Sigmoid colon (tissue), 7 donors: ENCODE measurements around the gene CTIF. TPM values are rescaled to one million over a fixed set of nuclear protein-coding genes. Genes with fewer than 3 reads are reported as not detected.

Experiments used
- DNase-seq: peaks from one replicate; pipeline ENCODE4 v3.0.0-alpha.2; 2019
- H3K27ac ChIP-seq, 4 donors: fragments of 200-600 bp; sonication (generic); one replicate each; pipeline ENCODE4 v1.5.1; 2016 to 2019; ENCODE audit warnings: mild to moderate bottlenecking in 1 of 4
- H3K27me3 ChIP-seq, 3 donors: fragments of 200-600 bp; sonication (generic); one replicate each; pipeline ENCODE4 v1.5.1; 2019; ENCODE audit warnings: mild to moderate bottlenecking in 1 of 3
- H3K36me3 ChIP-seq, 4 donors: fragments of 200-600 bp; sonication (generic); one replicate each; pipeline ENCODE4 v1.5.1; 2016 to 2019
- H3K4me1 ChIP-seq, 4 donors: fragments of 200-600 bp; sonication (generic); one replicate each; pipeline ENCODE4 v1.5.1; 2017 to 2019
- H3K4me3 ChIP-seq, 4 donors: fragments of 200-600 bp; sonication (generic); one replicate each; pipeline ENCODE4 v1.5.1; 2017 to 2019; ENCODE audit warnings: mild to moderate bottlenecking in 2 of 4, moderate library complexity in 1 of 4
- H3K9me3 ChIP-seq, 4 donors: fragments of 200-600 bp in 3 of 4; sonication (generic) in 3 of 4; one replicate each; pipeline versions ENCODE4 v1.5.1 to v1.6.1; 2013 to 2019
- CTCF ChIP-seq, 4 experiments: fragments of 450-650 bp in 3 of 4; fragments of 200-600 bp in 1 of 4; IDR thresholded peaks; one replicate each; pipeline ENCODE4 v1.5.1; 2016 to 2019; ENCODE audit warnings: antibody characterized with exemption in 4 of 4, mild to moderate bottlenecking in 3 of 4, moderate library complexity in 2 of 4
- EP300 ChIP-seq, 4 donors: sonication (generic); formaldehyde crosslinking; IDR thresholded peaks; one replicate each; pipeline ENCODE4 v1.6.1; 2017; ENCODE audit warnings: antibody characterized with exemption in 4 of 4
- POLR2A ChIP-seq, 2 donors: fragments of 450-650 bp; IDR thresholded peaks; one replicate each; pipeline ENCODE4 v1.6.1; 2016; ENCODE audit warnings: antibody characterized with exemption in 2 of 2, mild to moderate bottlenecking in 2 of 2, moderate library complexity in 2 of 2
- POLR2AphosphoS5 ChIP-seq, 4 donors: sonication (generic); formaldehyde crosslinking; IDR thresholded peaks; one replicate each; pipeline ENCODE4 v1.6.1; 2017; ENCODE audit warnings: antibody characterized with exemption in 4 of 4
- WGBS, 2 donors: extraction: QIAGEN DNeasy Blood & Tissue Kit; methylation state at CpG; one replicate each; pipeline ENCODE4 v1.1.7; 2013; 5-methylcytosine and 5-hydroxymethylcytosine counted together
- intact Hi-C: fragments of 100-400 bp; cut with DNase I; formaldehyde crosslinking; loops from one replicate; pipeline ENCODE4 v1.15.1; 2023
- polyA plus RNA-seq, 3 donors: library from polyadenylated mRNA; stranded (reverse); fragments of 200-250 nt; gene quantifications; one replicate each; pipeline ENCODE4 v1.2.3, GENCODE V29; 2013
- total RNA-seq, 4 donors: library from RNA; depleted of rRNA; stranded (reverse); fragments of >200 nt; gene quantifications; one replicate each; pipeline ENCODE4 v1.1.0, GENCODE V29; 2016
- donor health status: healthy with polysubstance abuse.
- donor health status: Bipolar disorder and iron deficiency.
- donor health status: healthy.

CTIF gene
- total and polyA plus RNA-seq, 7 donors = 3.6 to 65.9 (median 22.5) TPM

DNA sequence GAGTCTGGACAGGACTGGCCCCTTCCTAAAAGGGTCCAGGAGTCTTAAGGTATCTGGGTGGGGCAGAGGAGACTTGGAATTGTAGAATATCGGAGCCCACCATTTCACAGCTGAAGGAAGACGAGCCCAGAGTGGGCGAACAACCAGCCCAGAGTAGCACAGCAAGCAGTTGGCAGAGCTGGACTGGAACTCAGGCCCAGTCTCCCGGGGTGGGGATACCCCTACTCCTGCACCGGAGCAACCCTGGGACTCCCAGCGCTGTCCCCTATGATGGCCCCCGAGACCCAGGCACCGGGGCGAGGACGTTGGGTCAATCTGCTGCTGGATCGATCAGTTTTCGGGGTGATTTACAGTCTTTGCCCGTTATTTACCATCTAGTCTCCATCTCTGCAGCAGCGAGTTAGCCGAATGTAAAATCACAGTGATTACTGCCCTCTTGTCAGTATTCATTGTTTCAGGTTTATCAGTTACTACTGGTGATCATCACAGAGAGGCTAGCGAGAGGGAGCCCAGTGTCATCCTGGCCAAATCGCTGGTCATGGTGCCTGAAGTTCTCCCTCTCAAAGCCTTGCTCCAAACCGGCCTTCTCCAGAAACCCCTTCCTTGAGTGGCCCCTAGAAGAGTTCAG is 336.6 kb downstream of the CTIF start:
- no peaks in the 10 kb centered on the region for H3K36me3 ChIP-seq
- H3K27me3 ChIP-seq = no peaks in the 10 kb centered on the region
- TF ChIP-seq CTCF (IDR thresholded peaks at IDR 0.05) (no peak), EP300 (IDR thresholded peaks at IDR 0.05) (no peak), POLR2AphosphoS5 (IDR thresholded peaks at IDR 0.05) (no peak), POLR2A (IDR thresholded peaks at IDR 0.05) (no peak)
- H3K9me3 ChIP-seq = no peaks in the 10 kb centered on the region
- WGBS, 2 donors = 91 to 93% methylated on average over 18 of the region's 18 CpGs
- no peak overlapping the region for H3K27ac ChIP-seq
- H3K4me3 ChIP-seq = no peak overlapping the region
- intact Hi-C loops = no loop called here
- DNase-seq = peak; percentile 30
- H3K4me1 ChIP-seq = peaks cover 0 to 14% (median 4%) of the 10 kb centered on the region in 4 donors

GRCh38 chr18:48875942-48876511 is 337.2 kb downstream of the CTIF start:
- intact Hi-C loops = no loop called here
- no peaks in the 10 kb centered on the region for H3K36me3 ChIP-seq
- no peak overlapping the region for H3K27ac ChIP-seq
- peak; percentile 53 for DNase-seq
- no peak overlapping the region for H3K4me3 ChIP-seq
- TF ChIP-seq POLR2AphosphoS5 (IDR thresholded peaks at IDR 0.05) (no peak), POLR2A (IDR thresholded peaks at IDR 0.05) (no peak), CTCF (IDR thresholded peaks at IDR 0.05) (no peak), EP300 (IDR thresholded peaks at IDR 0.05) (no peak)
- no peaks in the 10 kb centered on the region for H3K27me3 ChIP-seq
- WGBS, 2 donors = 79 to 82% methylated on average over 15 of the region's 15 CpGs
- no peaks in the 10 kb centered on the region for H3K9me3 ChIP-seq
- peaks cover 0 to 14% (median 4%) of the 10 kb centered on the region in 4 donors for H3K4me1 ChIP-seq

- Histone ChIP-seq H3K36me3 (no peaks in the 10 kb centered on the region), H3K27me3 (no peaks in the 10 kb centered on the region), H3K27ac (no peak overlapping the region), H3K4me1 (peaks cover 0 to 14% (median 4%) of the 10 kb centered on the region in 4 donors), H3K9me3 (no peaks in the 10 kb centered on the region), H3K4me3 (no peak overlapping the region)
- DNase-seq = peak; percentile 17
- TF ChIP-seq CTCF (IDR thresholded peaks at IDR 0.05) (no peak), POLR2A (IDR thresholded peaks at IDR 0.05) (no peak), POLR2AphosphoS5 (IDR thresholded peaks at IDR 0.05) (no peak), EP300 (IDR thresholded peaks at IDR 0.05) (no peak)
- intact Hi-C loops = no loop called here
- 91 to 95% methylated on average over 6 of the region's 6 CpGs for WGBS, 2 donors
Observed at GRCh38 chr18:48876590-48876989, 337.8 kb downstream of the CTIF start.

GRCh38 chr18:48877941-48878340 is 339.1 kb downstream of the CTIF start:
- Histone ChIP-seq H3K4me3 (no peak overlapping the region), H3K4me1 (peaks cover 0 to 9% (median 4%) of the 10 kb centered on the region in 4 donors), H3K27ac (no peak overlapping the region), H3K27me3 (no peaks in the 10 kb centered on the region), H3K9me3 (no peaks in the 10 kb centered on the region), H3K36me3 (no peaks in the 10 kb centered on the region)
- TF ChIP-seq POLR2AphosphoS5 (IDR thresholded peaks at IDR 0.05) (no peak), EP300 (IDR thresholded peaks at IDR 0.05) (no peak), CTCF (IDR thresholded peaks at IDR 0.05) (no peak), POLR2A (IDR thresholded peaks at IDR 0.05) (no peak)
- DNase-seq = peak; percentile 52
- intact Hi-C loops = no loop called here
- WGBS, 2 donors = 83 to 87% methylated on average over 3 of the region's 3 CpGs
